ENCODE measurements around the gene SIRT6. TPM values are rescaled to one million over a fixed set of nuclear protein-coding genes. Genes with fewer than 3 reads are reported as not detected.

SIRT6 gene
- total RNA-seq, 1 donor from 2014 or later, result 34.6 TPM

- H3K27me3 Mint-ChIP-seq (ENCODE audit: low read depth), result no peaks in the 10 kb centered on the region
- H3K27ac Mint-ChIP-seq, result no peak overlapping the region
- H3K36me3 Mint-ChIP-seq (ENCODE audit: low read depth), result no peaks in the 10 kb centered on the region
- peaks cover 2% of the 10 kb centered on the region for H3K4me1 Mint-ChIP-seq (ENCODE audit: low read depth)
- H3K4me3 Mint-ChIP-seq (ENCODE audit: low read depth), result no peak overlapping the region
- intact Hi-C loops (cut with micrococcal nuclease), result no loop called here
- DNase-seq (ENCODE audit: low spot score), result no peak
- H3K9me3 Mint-ChIP-seq, result peaks cover 6% of the 10 kb centered on the region
These were observed 34.5 kb upstream of the SIRT6 start for GRCh38 chr19:4216846-4217245.

- intact Hi-C loops (cut with micrococcal nuclease), result no loop called here
- Mint-ChIP-seq H3K4me3 (ENCODE audit: low read depth) (no peak overlapping the region), H3K27me3 (ENCODE audit: low read depth) (no peaks in the 10 kb centered on the region), H3K27ac (no peak overlapping the region), H3K36me3 (ENCODE audit: low read depth) (no peaks in the 10 kb centered on the region), H3K4me1 (ENCODE audit: low read depth) (peaks cover 2% of the 10 kb centered on the region), H3K9me3 (peaks cover 6% of the 10 kb centered on the region)
- no peak for DNase-seq (ENCODE audit: low spot score)
These were observed 33.4 kb upstream of the SIRT6 start for GRCh38 chr19:4215807-4216206.

GRCh38 chr19:4213116-4213515 lies 30.8 kb upstream of the SIRT6 start:
- peaks cover 2% of the 10 kb centered on the region for H3K4me1 Mint-ChIP-seq (ENCODE audit: low read depth)
- no peak overlapping the region for H3K4me3 Mint-ChIP-seq (ENCODE audit: low read depth)
- no peak for DNase-seq (ENCODE audit: low spot score)
- H3K27me3 Mint-ChIP-seq (ENCODE audit: low read depth), result no peaks in the 10 kb centered on the region
- intact Hi-C loops (cut with micrococcal nuclease), result no loop called here
- no peaks in the 10 kb centered on the region for H3K36me3 Mint-ChIP-seq (ENCODE audit: low read depth)
- H3K27ac Mint-ChIP-seq, result no peak overlapping the region
- H3K9me3 Mint-ChIP-seq, result peaks cover 6% of the 10 kb centered on the region

GRCh38 chr19:4210166-4210731 lies 27.9 kb upstream of the SIRT6 start:
- Mint-ChIP-seq H3K4me3 (ENCODE audit: low read depth) (no peak overlapping the region), H3K27ac (no peak overlapping the region), H3K36me3 (ENCODE audit: low read depth) (no peaks in the 10 kb centered on the region), H3K27me3 (ENCODE audit: low read depth) (no peaks in the 10 kb centered on the region), H3K4me1 (ENCODE audit: low read depth) (peaks cover 2% of the 10 kb centered on the region), H3K9me3 (no peaks in the 10 kb centered on the region)
- no peak for DNase-seq (ENCODE audit: low spot score)
- intact Hi-C loops (cut with micrococcal nuclease), result no loop called here

- Mint-ChIP-seq H3K4me1 (ENCODE audit: low read depth) (peaks cover 2% of the 10 kb centered on the region), H3K9me3 (no peaks in the 10 kb centered on the region), H3K36me3 (ENCODE audit: low read depth) (no peaks in the 10 kb centered on the region), H3K4me3 (ENCODE audit: low read depth) (no peak overlapping the region), H3K27me3 (ENCODE audit: low read depth) (peaks cover 1% of the 10 kb centered on the region), H3K27ac (no peak overlapping the region)
- no peak for DNase-seq (ENCODE audit: low spot score)
- intact Hi-C loops (cut with micrococcal nuclease), result no loop called here
These were observed 26.2 kb upstream of the SIRT6 start for GRCh38 chr19:4208385-4209094.

GRCh38 chr19:4206818-4207484 lies 24.6 kb upstream of the SIRT6 start:
- intact Hi-C loops (cut with micrococcal nuclease), result no loop called here
- DNase-seq (ENCODE audit: low spot score), result no peak
- Mint-ChIP-seq H3K27me3 (ENCODE audit: low read depth) (peaks cover 1% of the 10 kb centered on the region), H3K4me3 (ENCODE audit: low read depth) (no peak overlapping the region), H3K4me1 (ENCODE audit: low read depth) (peaks cover 2% of the 10 kb centered on the region), H3K36me3 (ENCODE audit: low read depth) (no peaks in the 10 kb centered on the region), H3K27ac (no peak overlapping the region), H3K9me3 (no peaks in the 10 kb centered on the region)

GRCh38 chr19:4201798-4202197 lies 19.4 kb upstream of the SIRT6 start:
- H3K27ac Mint-ChIP-seq, result no peak overlapping the region
- intact Hi-C loops (cut with micrococcal nuclease), result no loop called here
- peaks cover 10% of the 10 kb centered on the region for H3K36me3 Mint-ChIP-seq (ENCODE audit: low read depth)
- peaks cover 8% of the 10 kb centered on the region for H3K4me1 Mint-ChIP-seq (ENCODE audit: low read depth)
- peaks cover 11% of the 10 kb centered on the region for H3K9me3 Mint-ChIP-seq
- H3K4me3 Mint-ChIP-seq (ENCODE audit: low read depth), result no peak overlapping the region
- H3K27me3 Mint-ChIP-seq (ENCODE audit: low read depth), result peaks cover 27% of the 10 kb centered on the region
- DNase-seq (ENCODE audit: low spot score), result no peak

GRCh38 chr19:4200940-4201542 lies 18.7 kb upstream of the SIRT6 start:
- H3K27me3 Mint-ChIP-seq (ENCODE audit: low read depth), result peaks cover 29% of the 10 kb centered on the region
- peaks cover 9% of the 10 kb centered on the region for H3K4me1 Mint-ChIP-seq (ENCODE audit: low read depth)
- H3K27ac Mint-ChIP-seq, result no peak overlapping the region
- DNase-seq (ENCODE audit: low spot score), result no peak
- H3K36me3 Mint-ChIP-seq (ENCODE audit: low read depth), result peaks cover 10% of the 10 kb centered on the region
- intact Hi-C loops (cut with micrococcal nuclease), result no loop called here
- no peak overlapping the region for H3K4me3 Mint-ChIP-seq (ENCODE audit: low read depth)
- peaks cover 12% of the 10 kb centered on the region for H3K9me3 Mint-ChIP-seq

GRCh38 chr19:4199699-4200293 lies 17.4 kb upstream of the SIRT6 start:
- peaks cover 31% of the 10 kb centered on the region for H3K27me3 Mint-ChIP-seq (ENCODE audit: low read depth)
- H3K4me3 Mint-ChIP-seq (ENCODE audit: low read depth), result no peak overlapping the region
- peaks cover 9% of the 10 kb centered on the region for H3K4me1 Mint-ChIP-seq (ENCODE audit: low read depth)
- DNase-seq (ENCODE audit: low spot score), result no peak
- peaks cover 10% of the 10 kb centered on the region for H3K36me3 Mint-ChIP-seq (ENCODE audit: low read depth)
- intact Hi-C loops (cut with micrococcal nuclease), result no loop called here
- no peak overlapping the region for H3K27ac Mint-ChIP-seq
- peaks cover 12% of the 10 kb centered on the region for H3K9me3 Mint-ChIP-seq

GRCh38 chr19:4198467-4199126 lies 16.2 kb upstream of the SIRT6 start:
- no peak overlapping the region for H3K4me3 Mint-ChIP-seq (ENCODE audit: low read depth)

GRCh38 chr19:4197625-4198466 lies 15.5 kb upstream of the SIRT6 start:
- Mint-ChIP-seq H3K4me1 (ENCODE audit: low read depth) (peaks cover 7% of the 10 kb centered on the region), H3K4me3 (ENCODE audit: low read depth) (no peak overlapping the region), H3K27ac (no peak overlapping the region), H3K9me3 (peaks cover 12% of the 10 kb centered on the region), H3K36me3 (ENCODE audit: low read depth) (peaks cover 10% of the 10 kb centered on the region), H3K27me3 (ENCODE audit: low read depth) (peaks cover 35% of the 10 kb centered on the region)
- no peak for DNase-seq (ENCODE audit: low spot score)
- intact Hi-C loops (cut with micrococcal nuclease), result no loop called here

More at GRCh38 chr19:4198467-4199126, 16.2 kb upstream of the SIRT6 start:
- intact Hi-C loops (cut with micrococcal nuclease), result no loop called here
- Mint-ChIP-seq H3K36me3 (ENCODE audit: low read depth) (peaks cover 10% of the 10 kb centered on the region), H3K27ac (no peak overlapping the region), H3K9me3 (peaks cover 12% of the 10 kb centered on the region), H3K27me3 (ENCODE audit: low read depth) (peaks cover 35% of the 10 kb centered on the region), H3K4me1 (ENCODE audit: low read depth) (peaks cover 7% of the 10 kb centered on the region)
- no peak for DNase-seq (ENCODE audit: low spot score)

- peaks cover 35% of the 10 kb centered on the region for H3K27me3 Mint-ChIP-seq (ENCODE audit: low read depth)
- no peak overlapping the region for H3K27ac Mint-ChIP-seq
- no peak overlapping the region for H3K4me3 Mint-ChIP-seq (ENCODE audit: low read depth)
- peaks cover 10% of the 10 kb centered on the region for H3K36me3 Mint-ChIP-seq (ENCODE audit: low read depth)
- peaks cover 7% of the 10 kb centered on the region for H3K4me1 Mint-ChIP-seq (ENCODE audit: low read depth)
- no peak for DNase-seq (ENCODE audit: low spot score)
- H3K9me3 Mint-ChIP-seq, result peaks cover 12% of the 10 kb centered on the region
- intact Hi-C loops (cut with micrococcal nuclease), result no loop called here
These were observed 14.9 kb upstream of the SIRT6 start for GRCh38 chr19:4197228-4197624.

Data from activated T-helper 2 cell treated with anti-CD3 and anti-CD28 coated beads, Interferon-gamma antibody, Interleukin-2, Interleukin-4, amounts not matched to agents 10 μg/mL and 5 μg/mL and 100 μg/mL, durations not matched to agents 14 hours and 24 hours and 36 hours (primary cell).